IPS-NIHi11 (cell line): ENCODE measurements around the gene RABGGTA.
"Not testable (repeated sequence)": the region's sequence is repeated elsewhere in the genome, so short reads cannot be mapped to it uniquely, and the experiment has no call there.

ENCODE experiments used
- DNase-seq: peaks from one replicate; pipeline ENCODE4 v3.0.0; 2012; ENCODE audit warnings: mixed read lengths, low spot score

Gene RABGGTA

GRCh38 chr14:24240110-24240918 lies 31.1 kb downstream of the RABGGTA start:
- DNase-seq = no peak

GRCh38 chr14:24238527-24239037 lies 32.8 kb downstream of the RABGGTA start:
- no peak for DNase-seq

- DNase-seq = no peak
Measured at GRCh38 chr14:24238123-24238522, 33.3 kb downstream of the RABGGTA start.

- DNase-seq = no peak
Measured at GRCh38 chr14:24237463-24237955, 33.9 kb downstream of the RABGGTA start.

GRCh38 chr14:24236689-24237462 lies 34.5 kb downstream of the RABGGTA start:
- DNase-seq = no peak

- no peak for DNase-seq
Measured at GRCh38 chr14:24235804-24236688, 35.4 kb downstream of the RABGGTA start.

- no peak for DNase-seq
Measured at GRCh38 chr14:24234095-24235005, 37.0 kb downstream of the RABGGTA start.

- no peak for DNase-seq
Measured at GRCh38 chr14:24233538-24233866, 37.9 kb downstream of the RABGGTA start.

GRCh38 chr14:24232645-24233537 lies 38.5 kb downstream of the RABGGTA start, which contains the start of gene GMPR2:
Gene GMPR2 (plus strand): TSS chr14:24232929. CDS start chr14:24233254, 325 bp downstream.
- peak; percentile 73 for DNase-seq

GRCh38 chr14:24232121-24232644 lies 39.2 kb downstream of the RABGGTA start, which contains the start of gene NEDD8:
Gene NEDD8 (minus strand): TSS chr14:24232367. CDS start chr14:24232267, 100 bp downstream.
- peak; percentile 83 for DNase-seq

GRCh38 chr14:24231263-24232120 lies 39.9 kb downstream of the RABGGTA start:
- DNase-seq = no peak

GRCh38 chr14:24228902-24229301 lies 42.5 kb downstream of the RABGGTA start:
- DNase-seq = no peak

- no peak for DNase-seq
Measured at GRCh38 chr14:24226473-24226872, 44.9 kb downstream of the RABGGTA start.

GRCh38 chr14:24224618-24225071 lies 46.8 kb downstream of the RABGGTA start:
- DNase-seq = no peak

- not testable (repeated sequence) for DNase-seq
Measured at GRCh38 chr14:24222987-24223386, 48.4 kb downstream of the RABGGTA start.

- no peak for DNase-seq
Measured at GRCh38 chr14:24219521-24219920, 51.9 kb downstream of the RABGGTA start.

GRCh38 chr14:24219080-24219479 lies 52.3 kb downstream of the RABGGTA start:
- DNase-seq = no peak

GRCh38 chr14:24216876-24217275 lies 54.5 kb downstream of the RABGGTA start:
- DNase-seq = not testable (repeated sequence)
